Loucy (cell line): ENCODE data around the gene VPS37B.
"Not testable (repeated sequence)": the region's sequence is repeated elsewhere in the genome, so short reads cannot be mapped to it uniquely, and the experiment has no call there.

Experiments
- EZH2phosphoT487 ChIP-seq: fragments of 200-600 bp; IDR thresholded peaks from 2 replicates; pipeline ENCODE4 v1.6.1; 2018; ENCODE audit warnings: antibody characterized with exemption, mild to moderate bottlenecking, moderate library complexity, borderline replicate concordance
- TF ChIP-seq, protein P1 (sequence below): fragments of 200-600 bp; sonication (generic); conservative IDR thresholded peaks from 2 replicates; pipeline ENCODE4 v1.5.1; 2014; ENCODE audit warnings: mild to moderate bottlenecking, antibody characterized with exemption, low read length

DNA sequence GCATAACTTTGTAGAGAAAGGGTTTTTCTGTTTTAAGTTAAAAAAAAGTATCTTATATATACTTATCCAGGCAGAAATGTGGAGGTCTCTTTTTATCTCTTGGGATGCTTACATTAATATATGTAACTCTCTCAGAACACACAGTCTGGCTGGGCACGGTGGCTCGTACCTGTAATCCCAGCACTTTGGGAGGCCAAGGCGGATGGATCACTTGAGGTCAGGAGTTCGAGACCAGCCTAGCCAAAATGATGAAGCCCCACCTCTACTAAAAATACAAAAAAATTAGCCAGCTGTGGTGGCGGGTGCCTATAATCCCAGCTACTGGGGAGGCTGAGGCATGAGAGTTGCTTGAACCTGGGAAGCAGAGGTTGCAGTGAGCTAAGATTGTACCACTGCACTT, 19.6 kb downstream of the VPS37B start:
- TF ChIP-seq, protein P1, sequence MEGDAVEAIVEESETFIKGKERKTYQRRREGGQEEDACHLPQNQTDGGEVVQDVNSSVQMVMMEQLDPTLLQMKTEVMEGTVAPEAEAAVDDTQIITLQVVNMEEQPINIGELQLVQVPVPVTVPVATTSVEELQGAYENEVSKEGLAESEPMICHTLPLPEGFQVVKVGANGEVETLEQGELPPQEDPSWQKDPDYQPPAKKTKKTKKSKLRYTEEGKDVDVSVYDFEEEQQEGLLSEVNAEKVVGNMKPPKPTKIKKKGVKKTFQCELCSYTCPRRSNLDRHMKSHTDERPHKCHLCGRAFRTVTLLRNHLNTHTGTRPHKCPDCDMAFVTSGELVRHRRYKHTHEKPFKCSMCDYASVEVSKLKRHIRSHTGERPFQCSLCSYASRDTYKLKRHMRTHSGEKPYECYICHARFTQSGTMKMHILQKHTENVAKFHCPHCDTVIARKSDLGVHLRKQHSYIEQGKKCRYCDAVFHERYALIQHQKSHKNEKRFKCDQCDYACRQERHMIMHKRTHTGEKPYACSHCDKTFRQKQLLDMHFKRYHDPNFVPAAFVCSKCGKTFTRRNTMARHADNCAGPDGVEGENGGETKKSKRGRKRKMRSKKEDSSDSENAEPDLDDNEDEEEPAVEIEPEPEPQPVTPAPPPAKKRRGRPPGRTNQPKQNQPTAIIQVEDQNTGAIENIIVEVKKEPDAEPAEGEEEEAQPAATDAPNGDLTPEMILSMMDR = not testable (repeated sequence)
- TF ChIP-seq EZH2phosphoT487 = not testable (repeated sequence)
